ENCODE measurements around the gene CROCC.
"Not testable (repeated sequence)": the region's sequence is repeated elsewhere in the genome, so short reads cannot be mapped to it uniquely, and the experiment has no call there.

Gene CROCC

DNA sequence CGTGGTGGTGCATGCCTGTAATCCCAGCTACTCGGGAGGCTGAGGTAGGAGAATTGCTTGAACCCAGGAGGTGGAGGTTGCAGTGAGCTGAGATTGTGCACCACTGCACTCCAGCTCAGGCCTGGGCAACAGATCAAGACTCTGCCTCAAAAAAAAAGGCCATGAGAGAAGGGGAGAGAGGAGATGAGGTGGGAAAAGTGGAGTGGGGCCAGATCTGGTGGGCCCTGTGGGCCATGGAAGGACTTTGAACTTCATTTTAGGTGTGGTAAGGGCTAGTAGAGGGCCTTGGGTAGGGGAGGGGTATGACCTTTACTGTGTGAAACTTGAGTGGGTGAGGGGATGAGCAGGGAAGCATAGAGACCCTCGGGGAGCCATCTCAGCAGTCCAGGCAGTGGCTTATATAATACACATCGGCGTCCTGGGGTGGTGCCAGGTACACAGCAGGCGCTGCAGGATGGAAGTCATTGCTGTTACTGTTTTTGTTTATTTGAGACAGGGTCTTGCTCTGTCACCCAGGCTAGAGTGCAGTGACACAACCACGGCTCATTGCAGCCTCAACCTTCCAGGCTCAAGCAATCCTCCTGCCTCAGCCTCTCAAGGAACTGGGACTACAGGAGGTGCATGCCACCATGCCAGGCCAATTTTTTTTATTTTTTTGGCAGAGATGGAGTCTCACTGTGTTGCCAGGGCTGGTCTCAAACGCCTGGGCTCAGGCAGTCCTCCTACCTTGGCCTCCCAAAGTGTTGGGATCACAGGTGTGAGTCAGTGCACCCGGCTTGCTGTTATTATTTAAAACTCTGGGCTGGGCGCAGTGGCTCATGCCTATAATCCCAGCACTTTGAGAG, 5.5 kb upstream of the CROCC start:
- DNase-seq, result not testable (repeated sequence)

DNA sequence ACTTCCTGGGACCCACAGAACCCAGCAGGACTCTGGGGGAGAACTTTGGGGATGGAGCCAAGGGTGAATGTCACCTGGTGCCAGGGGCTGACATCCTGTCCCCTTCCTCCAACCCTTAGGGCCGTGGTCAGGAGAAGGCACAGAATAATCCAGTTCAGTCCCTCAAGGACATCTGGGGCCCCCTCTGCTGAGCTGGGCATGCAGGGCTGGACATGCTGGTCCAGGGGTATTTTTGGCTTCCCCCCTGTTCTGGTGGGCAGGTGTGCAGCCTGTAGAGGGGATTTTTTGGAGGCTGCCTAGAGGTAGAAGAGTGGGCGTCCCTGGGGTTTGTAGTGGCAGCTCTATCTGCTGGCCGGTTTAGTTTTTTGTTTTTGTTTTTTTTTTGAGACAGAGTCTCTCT, 3.4 kb upstream of the CROCC start:
- DNase-seq, result no peak

DNA sequence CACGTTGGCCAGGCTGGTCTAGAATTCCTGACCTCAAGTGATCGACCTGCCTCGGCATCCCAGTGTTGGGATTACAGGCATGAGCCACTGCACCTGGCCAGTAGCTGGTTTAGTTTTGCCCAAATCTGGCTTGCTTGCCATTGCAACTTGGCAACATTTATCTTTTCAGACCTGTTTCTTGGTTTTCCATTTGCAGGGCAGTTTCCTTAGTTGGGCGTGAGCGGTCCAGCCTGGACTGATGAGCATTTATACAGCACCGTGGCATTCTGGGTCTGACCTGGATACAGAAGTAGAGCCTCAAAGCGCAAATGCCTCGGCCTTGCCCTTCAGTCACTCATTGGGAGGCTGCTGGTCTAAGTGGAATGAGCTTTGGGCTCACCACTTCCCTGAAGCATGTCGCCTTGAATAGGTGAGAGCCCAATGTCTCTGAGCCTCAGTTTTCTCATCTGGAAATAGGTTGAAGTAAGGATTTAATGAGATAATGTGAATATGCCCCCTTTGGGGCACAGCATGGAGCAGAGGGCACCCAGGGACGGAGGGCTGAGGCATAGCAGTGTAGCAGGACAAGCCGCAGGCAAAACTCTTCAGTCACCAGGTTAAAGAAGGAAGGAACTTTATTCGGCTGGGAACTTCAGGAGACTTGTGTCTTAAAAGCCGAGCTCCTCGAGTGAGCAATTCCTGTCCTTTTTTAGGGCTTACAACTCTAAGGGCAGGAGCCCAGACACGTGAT, 2.6 kb upstream of the CROCC start:
- not testable (repeated sequence) for DNase-seq

DNA sequence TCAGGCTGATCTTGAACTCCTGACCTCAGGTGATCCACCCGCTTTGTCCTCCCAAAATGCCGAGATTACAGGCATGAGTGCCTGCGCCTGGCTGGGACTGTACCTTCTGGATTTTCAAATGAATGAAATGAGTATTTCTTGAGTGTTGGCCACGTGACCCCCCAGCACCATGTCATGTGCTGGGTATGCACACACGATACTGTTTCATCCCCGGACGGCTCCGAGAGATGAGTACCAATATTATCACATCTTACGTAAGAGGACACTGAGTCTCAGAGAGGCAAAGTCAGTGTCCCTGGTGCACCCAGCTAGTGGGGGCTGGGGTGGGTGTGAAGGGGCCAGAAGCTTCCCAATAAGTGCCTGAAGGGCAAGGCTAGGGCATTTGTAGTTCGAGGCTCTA, 780 bp upstream of the CROCC start:
- DNase-seq, result no peak

DNA sequence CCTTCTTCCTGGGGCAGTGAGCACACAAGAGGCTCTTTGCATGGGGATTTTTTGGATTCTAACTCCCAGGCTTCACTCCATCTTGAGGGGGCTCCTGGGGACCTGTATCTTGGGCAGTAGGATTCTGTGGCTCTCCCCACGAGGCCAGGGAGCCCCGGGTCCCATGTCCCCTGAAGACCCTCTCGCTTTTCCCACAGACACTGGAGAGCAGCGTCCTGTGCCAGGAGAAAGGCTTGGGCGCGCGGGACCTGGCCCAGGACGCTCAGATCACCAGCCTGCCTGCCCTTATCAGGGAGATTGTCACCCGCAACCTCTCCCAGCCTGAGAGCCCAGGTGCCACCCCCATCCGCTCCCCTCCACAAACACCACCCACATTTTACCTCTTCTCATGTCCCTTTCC, 735 bp downstream of the CROCC start:
- DNase-seq, result no peak

DNA sequence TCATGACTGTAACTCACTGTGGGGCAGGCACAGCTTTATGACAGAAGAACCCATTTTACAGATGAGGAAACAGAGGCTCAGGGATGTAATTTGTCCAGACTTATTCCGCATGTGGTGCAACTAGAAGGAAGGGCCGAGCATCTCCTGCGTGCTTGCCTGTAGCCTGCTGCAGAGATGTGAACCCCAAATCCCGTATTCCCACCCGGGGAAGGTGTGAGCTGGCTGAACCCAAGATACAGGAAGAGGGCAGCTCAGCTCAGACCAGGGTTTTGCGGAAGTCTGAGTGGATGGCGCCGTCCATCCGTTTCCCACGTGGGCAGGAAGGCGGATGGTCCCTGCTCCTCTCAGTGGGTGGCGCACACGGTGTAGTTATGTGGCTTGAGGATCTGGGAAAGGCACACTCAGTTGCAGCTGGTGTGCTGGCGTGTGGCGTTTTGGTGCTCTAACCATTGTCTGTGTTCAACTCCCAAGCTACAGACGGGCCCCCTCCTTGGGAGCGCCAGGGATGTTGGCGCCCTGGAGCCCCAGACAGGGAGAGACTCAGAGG, 1.2 kb downstream of the CROCC start:
- DNase-seq, result no peak

DNA sequence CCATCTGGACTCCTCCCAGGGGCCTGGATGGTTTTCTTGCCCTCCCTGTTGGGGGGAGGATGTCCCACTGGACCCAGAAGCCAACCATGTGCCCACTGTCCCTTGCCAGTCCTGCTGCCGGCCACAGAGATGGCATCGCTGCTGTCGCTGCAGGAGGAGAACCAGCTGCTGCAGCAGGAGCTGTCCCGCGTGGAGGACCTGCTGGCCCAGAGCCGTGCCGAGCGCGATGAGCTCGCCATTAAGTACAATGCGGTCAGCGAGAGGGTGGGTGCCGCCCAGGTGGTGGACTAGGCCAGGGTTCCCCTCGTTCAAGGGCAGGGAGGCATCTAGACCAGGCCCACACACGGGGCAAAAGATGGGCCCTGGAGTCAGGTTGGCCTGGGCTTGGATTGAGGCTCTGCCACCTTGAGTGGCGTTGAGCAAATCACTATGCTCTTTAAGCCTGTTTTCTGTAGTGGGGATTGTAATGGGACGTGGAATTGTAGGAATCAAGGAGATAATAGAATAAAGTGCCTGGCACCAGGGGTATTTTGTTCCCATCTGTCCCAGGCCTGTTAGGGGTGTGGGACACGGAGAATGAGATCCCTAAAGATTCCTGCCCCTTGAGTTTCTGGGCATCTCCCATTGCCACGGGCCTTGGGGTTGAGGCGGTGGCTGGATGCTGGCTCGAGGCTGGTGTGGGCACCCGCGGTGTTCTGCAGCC, 2.6 kb downstream of the CROCC start:
- DNase-seq, result no peak

DNA sequence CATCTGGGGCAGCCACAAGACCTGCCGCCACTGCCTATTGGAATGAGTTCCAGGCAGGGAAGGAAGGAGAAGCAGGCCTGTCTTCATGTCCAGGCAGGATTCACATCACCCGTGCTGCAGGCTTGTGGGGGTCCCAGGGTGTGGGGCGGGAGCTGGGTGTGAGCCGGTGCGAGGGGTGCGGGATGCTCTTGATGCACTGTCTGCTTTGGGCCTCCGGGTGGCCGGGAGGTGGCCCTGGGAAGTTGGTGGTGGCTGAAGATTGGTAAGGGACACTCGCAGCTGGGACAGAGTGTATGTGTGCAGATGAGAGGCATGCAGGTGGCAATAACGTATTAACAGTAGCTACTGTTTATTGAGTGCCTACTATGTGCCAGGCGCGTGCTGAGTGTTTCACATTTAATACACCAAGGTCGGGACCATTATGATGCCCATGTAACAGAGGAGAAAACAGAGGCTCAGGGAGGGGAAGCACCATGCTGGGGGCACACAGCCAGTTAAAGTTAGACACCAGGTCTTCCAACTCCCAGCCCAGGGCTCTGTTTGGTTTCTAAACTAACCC, 3.3 kb downstream of the CROCC start:
- no peak for DNase-seq

DNA sequence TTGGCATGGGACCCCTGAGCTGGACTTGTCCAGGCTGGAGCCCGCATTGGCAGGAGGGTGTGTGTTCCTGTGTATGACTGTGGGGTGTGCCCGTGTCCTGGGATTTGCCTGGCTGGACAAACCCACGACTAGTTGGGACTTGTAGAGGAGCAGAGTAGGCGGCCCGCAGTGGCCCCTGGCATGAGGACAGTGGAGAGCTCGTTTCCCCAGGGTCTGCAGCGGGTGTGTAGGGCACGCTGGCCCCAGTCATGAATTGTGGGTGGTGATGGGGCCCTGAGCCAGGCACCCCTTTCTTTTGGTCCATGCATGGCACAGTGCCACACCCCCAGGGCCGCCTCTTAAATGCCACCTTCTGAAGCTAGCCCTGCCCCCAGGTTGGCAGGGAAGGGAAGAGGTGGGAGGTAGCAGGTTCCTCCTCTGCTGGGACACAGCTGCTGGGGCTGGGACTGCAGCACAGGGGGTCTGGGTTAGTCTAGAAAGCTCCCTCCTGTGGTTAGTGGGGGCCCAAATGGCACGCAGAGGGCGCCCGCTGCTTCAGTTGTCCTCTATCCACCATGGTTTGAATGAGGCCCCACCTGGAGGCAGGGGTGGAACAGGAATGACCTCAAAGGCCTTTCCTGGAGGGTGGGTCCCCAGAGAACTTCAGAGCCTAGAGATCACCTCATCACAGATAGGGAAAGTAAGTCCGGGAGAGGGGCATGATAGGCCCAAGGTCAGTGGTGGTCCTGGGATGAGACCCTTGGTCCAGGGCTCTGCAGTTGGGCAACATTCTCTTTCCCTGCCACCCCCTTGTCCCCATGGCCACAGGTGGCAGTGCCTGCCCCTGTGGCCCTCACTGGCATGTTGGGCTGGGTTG, 4.1 kb downstream of the CROCC start:
- no peak for DNase-seq

DNA sequence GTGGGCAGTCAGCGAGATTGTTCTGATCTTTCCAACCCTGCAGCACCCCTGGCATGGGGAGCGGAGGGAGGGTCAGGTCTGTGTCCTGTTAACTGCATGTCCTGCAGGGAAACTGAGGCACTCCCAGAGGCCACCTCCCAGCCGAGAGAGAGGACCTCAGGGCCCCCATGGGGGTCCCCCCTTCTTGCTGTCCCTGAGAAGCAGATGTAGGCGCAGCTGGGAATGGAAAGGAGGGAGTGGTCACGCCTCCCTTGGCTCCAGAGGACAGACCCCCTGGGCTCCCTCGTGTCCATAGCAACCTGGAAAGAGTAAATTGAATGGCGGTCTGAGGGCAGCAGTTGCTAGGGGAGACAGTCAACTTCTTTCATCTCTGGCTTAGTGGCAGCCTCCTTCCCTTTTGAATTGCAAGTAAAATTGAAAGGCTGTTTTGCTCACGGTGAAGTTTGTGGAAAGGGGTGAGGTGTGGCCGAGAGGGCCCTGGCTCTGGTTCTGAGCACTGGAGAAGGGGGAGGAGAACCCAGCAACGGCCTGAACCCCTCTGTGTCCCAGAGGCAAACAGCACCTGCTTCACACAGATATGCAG, 4.9 kb downstream of the CROCC start:
- no peak for DNase-seq

DNA sequence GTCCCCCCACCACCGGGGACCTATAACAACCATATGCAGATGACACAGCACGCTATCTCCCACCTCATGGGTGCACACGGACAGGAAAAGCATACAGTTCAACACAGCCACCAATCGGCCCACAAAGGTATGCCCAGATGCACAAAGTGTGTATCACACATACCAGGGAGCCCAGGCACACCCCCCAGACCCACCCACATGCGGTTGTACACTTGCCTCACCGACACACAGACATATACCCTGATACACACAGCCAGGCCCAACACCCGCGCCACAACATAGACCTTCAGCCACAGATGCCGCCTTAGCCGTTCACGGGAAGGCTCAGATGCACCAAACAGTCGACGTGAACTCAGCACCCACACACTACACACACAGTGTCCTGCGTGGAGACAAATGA, 5.5 kb downstream of the CROCC start:
- no peak for DNase-seq

DNA sequence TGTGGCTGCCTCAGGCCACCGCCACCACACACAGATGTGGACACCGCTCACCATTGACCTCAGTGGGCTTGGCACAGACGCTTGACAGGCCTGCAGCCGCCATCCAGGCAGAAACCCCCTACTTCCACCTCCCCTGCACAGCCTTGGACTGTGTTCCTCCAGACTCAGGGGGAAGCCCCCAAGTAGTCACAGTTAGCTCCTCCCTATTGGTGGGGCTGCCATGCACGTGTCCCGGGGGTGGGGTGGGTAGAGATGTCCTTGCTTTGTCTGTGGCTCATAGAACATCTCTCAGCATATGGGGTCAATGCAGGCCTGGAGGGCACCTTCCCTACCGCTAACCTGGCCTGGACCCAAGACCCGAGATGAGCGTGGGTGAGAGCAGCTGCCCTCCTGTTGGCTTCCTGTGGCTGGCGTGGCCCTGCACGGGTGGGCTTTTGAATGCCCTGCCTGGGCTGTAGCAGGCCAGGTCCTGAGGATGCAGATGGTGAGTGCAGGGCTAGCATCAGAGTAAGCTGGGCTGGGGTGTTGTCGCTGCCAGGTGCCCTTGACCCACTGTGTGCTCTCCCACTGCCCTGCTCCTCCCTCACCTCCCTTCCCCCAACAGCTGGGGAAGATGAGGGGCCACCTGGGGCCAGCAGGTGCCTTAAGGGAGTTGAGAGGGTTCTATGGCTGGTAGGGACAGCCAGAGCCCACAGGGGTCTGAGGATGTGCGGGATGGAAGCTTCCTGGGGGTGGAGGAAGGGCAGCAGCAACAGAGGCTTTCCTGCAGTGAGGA, 6.2 kb downstream of the CROCC start:
- no peak for DNase-seq

DNA sequence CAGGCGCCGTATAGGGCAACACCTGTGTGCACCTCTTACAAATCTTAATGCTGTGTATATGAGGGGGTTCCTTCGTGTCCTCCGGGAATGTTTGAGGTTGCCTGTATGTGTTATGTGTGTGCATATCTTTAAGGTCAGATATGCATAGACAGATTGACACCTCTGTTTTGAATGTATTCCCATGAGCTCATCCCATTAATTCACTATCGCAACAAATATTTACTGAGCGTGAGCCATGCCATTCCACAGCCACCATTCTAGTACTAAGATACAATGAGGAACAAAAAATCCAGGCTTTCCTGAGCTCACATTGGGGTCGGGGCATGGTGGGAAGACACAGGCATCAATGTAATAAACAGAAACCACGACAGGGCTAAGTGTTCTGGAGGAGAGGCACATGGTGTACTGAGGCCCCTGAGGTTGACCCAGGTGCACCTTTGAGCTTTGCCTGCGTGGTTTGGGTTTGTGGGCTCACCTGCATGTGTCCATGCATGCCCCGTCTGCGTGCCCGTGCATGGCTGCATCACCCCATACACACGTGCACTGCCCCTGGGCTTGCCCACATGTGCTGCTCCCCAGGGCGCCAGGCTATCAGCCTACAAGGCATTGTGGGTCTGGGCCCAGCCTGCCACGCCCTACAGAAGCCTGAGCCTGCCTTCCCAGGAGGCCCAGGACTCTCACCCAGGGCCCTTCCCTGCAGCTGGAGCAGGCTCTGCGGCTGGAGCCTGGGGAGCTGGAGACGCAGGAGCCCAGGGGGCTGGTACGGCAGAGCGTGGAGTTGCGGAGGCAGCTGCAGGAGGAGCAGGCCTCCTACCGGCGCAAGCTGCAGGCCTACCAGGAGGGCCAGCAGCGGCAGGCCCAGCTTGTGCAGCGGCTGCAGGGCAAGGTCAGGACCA, 7.7 kb downstream of the CROCC start:
- not testable (repeated sequence) for DNase-seq

DNA sequence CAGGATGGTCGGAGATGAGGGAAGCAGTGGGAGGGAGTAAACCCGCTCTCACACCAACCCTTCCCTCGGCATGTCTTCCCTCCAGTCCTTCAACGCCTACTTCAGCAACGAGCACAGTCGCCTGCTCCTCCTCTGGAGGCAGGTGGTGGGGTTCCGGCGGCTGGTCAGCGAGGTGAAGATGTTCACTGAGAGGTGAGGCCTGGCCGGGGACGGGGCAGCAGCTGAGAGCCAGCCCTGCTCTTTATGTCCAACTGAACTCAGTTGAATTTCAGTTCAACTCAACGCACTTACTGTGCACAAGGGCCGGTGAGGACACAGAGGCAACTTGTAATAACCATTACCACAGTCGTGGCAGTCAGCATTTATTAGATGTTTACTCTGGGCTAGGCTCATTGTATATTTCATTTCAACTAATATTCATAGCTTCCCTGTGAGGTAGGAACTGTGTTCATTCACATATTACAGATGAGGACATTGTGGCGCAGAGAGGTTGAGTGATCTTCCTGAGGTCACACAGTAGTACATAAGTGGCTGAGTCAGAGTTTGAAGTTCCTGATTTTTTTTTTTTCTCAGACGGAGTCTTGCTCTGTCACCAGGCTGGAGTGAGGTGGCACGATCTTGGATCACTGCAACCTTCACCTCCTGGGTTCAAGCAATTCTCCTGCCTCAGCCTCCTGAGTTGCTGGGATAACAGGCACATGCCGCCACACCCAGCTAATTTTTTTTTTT, 9.6 kb downstream of the CROCC start:
- not testable (repeated sequence) for DNase-seq

DNA sequence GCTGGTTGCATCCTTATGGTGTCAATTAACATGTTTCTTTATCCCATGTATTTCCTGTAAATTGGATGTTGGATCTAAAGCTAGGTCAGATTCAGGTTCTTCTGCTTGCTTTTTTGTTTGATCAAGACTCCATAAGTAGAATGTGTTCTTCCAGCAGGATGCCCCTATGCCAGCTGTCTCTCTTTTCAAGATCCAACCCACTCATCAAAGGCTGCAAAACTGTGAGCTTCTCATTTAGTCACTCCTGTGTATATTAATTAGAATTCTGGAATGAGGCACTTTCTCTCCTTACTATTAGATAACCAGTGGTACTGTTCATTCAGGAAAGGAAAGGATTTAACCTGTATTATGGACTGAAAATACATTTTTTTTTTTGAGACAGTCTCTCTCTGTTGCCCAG, 12.2 kb downstream of the CROCC start:
- DNase-seq, result not testable (repeated sequence)

DNA sequence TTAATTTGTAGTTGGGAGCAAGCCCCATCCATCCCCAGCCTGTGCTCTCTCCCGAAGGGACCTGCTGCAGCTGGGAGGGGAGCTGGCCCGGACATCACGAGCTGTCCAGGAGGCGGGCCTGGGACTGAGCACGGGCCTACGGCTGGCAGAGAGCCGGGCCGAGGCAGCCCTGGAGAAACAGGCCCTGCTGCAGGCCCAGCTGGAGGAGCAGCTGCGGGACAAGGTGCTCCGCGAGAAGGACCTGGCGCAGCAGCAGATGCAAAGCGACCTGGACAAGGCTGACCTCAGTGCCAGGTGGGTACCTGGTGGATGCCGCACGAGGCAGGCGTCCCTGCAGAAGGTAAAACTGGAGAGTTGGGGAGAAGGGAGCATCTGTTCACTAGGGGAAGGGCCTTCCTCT, 14.8 kb downstream of the CROCC start:
- not testable (repeated sequence) for DNase-seq

DNA sequence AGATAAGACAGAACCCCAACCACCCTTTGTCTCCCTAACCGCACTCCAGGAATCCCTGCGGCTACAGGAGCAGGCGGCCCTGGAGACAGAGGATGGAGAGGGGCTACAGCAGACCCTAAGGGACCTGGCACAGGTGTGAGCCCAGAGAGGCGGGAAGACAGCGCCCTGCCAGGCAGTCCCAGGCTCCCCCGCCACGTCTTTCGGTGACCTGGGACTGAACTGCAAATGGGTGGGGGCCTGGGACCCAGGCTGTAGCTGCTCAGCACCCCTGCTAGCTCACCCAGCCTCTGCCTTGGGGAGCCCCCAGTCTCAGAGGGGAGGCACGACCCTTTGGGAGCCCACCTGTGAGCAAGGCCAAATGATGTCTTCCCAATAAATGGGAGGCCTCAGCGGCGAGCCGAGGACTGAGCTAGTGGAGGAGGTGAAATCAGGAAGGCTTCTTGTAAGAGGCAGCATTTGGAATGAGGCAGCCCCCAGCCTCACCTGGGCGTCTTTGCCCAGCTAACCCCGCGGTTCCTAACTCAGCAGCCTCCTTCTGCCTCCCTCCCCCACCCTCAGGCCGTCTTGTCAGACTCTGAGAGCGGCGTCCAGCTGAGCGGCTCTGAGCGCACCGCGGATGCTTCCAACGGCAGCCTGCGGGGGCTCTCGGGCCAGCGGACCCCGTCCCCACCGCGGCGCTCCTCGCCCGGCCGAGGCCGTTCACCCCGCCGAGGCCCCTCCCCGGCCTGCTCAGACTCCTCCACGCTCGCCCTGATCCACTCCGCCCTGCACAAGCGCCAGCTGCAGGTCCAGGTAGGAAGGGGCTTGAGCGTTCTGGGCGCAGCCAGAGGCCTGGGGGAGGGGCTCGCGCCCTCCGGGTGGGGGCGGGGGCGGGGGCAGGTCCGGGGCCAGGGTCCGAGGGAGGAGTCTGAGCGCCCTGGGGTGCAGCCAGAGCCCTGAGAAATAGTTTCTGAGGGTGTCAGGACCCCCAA, 16.9 kb downstream of the CROCC start:
- DNase-seq, result no peak

Data from T-helper 9 cell (primary cell).